Progenitor cell of endocrine pancreas (in vitro differentiated cells): ENCODE data around the gene FGFRL1. TPM values are rescaled to one million over a fixed set of nuclear protein-coding genes. Genes with fewer than 3 reads are reported as not detected.
"Not testable (repeated sequence)": the region's sequence is repeated elsewhere in the genome, so short reads cannot be mapped to it uniquely, and the experiment has no call there.

Experiments used
- DNase-seq: peaks from one replicate; pipeline ENCODE4 v3.0.0; 2021; ENCODE audit warnings: low spot score; ENCODE audit not compliant: unreplicated experiment
- H3K27ac Mint-ChIP-seq: 2 replicates; pipeline ENCODE4 v1.8.0; 2021; ENCODE audit warnings: mild to moderate bottlenecking, moderate library complexity, mixed read lengths
- H3K27me3 Mint-ChIP-seq: 2 replicates; pipeline ENCODE4 v1.8.0; 2021; ENCODE audit warnings: mixed read lengths
- H3K36me3 Mint-ChIP-seq: 2 replicates; pipeline ENCODE4 v1.8.0; 2022; ENCODE audit warnings: mixed read lengths; ENCODE audit not compliant: insufficient read depth
- H3K4me1 Mint-ChIP-seq: 2 replicates; pipeline ENCODE4 v1.8.0; 2021; ENCODE audit warnings: low read depth, mixed read lengths
- H3K4me3 Mint-ChIP-seq: 2 replicates; pipeline ENCODE4 v1.8.0; 2021; ENCODE audit warnings: low read depth, mild to moderate bottlenecking, moderate library complexity, mixed read lengths
- H3K9me3 Mint-ChIP-seq: 2 replicates; pipeline ENCODE4 v1.8.0; 2021; ENCODE audit warnings: low read depth, mixed read lengths
- total RNA-seq: library from RNA; stranded (reverse); gene quantifications from 2 replicates; pipeline ENCODE4 v1.2.1, GENCODE V29; 2021
- TF ChIP-seq, protein P1 (sequence below): fragments of 200-600 bp; sonication (generic); IDR thresholded peaks from one replicate; pipeline ENCODE4 v1.5.0; 2021; ENCODE audit warnings: antibody characterized with exemption, mild to moderate bottlenecking; ENCODE audit not compliant: unreplicated experiment

FGFRL1 gene
- total RNA-seq, 1 donor from 2014 or later: 126 TPM

DNA sequence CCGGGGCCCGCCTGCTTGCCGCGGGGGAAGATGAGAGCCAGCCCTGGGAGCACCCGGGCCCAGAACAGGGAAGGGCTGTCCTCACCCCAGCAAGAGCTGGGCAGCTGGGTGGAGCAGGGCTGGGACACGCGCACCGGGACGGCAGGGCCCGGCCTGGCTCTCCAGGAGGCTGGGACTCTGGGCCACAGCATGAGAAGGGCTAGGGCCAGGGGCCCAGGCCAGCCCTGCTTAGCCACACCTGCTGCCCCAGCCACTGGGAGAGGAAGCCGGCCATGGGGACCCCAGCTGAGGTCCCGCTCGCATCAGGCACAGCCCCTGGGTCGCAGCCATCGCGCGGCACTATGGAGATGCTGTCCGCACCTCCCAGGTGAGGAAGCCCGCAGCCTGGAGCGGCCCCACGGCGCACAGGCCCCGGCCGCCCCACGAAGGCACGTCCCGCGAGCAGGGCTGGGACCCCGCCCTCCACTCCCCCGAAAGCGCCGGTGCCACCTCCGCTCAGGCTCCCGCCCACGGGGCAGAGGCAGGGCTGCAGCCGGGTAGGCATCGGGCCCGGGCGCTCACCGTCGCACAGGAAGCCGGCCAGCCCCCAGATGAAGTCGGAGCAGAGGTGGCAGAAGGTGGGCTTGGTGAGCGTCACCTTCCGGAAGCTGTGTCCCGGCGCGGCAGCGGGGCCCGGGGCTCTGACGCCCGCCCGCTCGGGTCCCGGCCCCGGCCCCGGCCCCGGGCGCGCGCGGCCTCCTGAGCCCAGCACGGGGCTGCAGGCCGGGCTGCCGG is 38.6 kb upstream of the FGFRL1 start:
- TF ChIP-seq, protein P1, sequence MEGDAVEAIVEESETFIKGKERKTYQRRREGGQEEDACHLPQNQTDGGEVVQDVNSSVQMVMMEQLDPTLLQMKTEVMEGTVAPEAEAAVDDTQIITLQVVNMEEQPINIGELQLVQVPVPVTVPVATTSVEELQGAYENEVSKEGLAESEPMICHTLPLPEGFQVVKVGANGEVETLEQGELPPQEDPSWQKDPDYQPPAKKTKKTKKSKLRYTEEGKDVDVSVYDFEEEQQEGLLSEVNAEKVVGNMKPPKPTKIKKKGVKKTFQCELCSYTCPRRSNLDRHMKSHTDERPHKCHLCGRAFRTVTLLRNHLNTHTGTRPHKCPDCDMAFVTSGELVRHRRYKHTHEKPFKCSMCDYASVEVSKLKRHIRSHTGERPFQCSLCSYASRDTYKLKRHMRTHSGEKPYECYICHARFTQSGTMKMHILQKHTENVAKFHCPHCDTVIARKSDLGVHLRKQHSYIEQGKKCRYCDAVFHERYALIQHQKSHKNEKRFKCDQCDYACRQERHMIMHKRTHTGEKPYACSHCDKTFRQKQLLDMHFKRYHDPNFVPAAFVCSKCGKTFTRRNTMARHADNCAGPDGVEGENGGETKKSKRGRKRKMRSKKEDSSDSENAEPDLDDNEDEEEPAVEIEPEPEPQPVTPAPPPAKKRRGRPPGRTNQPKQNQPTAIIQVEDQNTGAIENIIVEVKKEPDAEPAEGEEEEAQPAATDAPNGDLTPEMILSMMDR: no peak
- Mint-ChIP-seq H3K4me3 (peak overlapping the region; percentile 56), H3K27ac (no peak overlapping the region), H3K9me3 (no peaks in the 10 kb centered on the region), H3K36me3 (no peaks in the 10 kb centered on the region), H3K4me1 (no peaks in the 10 kb centered on the region), H3K27me3 (peaks cover 4% of the 10 kb centered on the region)
- no peak for DNase-seq

- TF ChIP-seq, protein P1: no peak
- peak; percentile 78 for DNase-seq
- Mint-ChIP-seq H3K36me3 (no peaks in the 10 kb centered on the region), H3K27me3 (peaks cover 4% of the 10 kb centered on the region), H3K9me3 (no peaks in the 10 kb centered on the region), H3K4me3 (peak within 1 kb of the TSS; percentile 56), H3K4me1 (no peaks in the 10 kb centered on the region), H3K27ac (no peak within 1 kb of the TSS)
Measured at GRCh38 chr4:973431-974397, 37.7 kb upstream of the FGFRL1 start, which contains the start of gene DGKQ. Gene DGKQ, minus strand, starts transcription at chr4:973569. Its CDS starts 87 bp downstream, at chr4:973482.

- TF ChIP-seq, protein P1: no peak
- Mint-ChIP-seq H3K27me3 (peaks cover 4% of the 10 kb centered on the region), H3K36me3 (no peaks in the 10 kb centered on the region), H3K9me3 (no peaks in the 10 kb centered on the region), H3K27ac (no peak overlapping the region), H3K4me3 (no peak overlapping the region), H3K4me1 (no peaks in the 10 kb centered on the region)
- DNase-seq: no peak
Measured at GRCh38 chr4:974668-975067, 36.8 kb upstream of the FGFRL1 start.

DNA sequence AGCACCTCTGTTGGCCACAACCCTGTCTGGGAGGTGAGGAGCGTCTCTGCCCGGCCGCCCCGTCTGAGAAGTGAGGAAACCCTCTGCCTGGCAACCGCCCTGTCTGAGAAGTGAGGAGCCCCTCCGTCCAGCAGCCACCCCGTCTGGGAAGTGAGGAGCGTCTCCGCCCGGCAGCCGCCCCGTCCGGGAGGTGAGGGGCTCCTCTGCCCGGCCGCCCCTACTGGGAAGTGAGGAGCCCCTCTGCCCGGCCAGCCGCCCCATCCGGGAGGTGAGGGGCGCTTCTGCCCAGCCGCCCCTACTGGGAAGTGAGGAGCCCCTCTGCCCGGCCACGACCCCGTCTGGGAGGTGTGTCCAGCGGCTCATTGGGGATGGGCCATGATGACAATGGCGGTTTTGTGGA is 35.4 kb upstream of the FGFRL1 start:
- not testable (repeated sequence) for H3K27me3 Mint-ChIP-seq, H3K4me1 Mint-ChIP-seq, H3K9me3 Mint-ChIP-seq, H3K27ac Mint-ChIP-seq, H3K36me3 Mint-ChIP-seq, H3K4me3 Mint-ChIP-seq, DNase-seq

DNA sequence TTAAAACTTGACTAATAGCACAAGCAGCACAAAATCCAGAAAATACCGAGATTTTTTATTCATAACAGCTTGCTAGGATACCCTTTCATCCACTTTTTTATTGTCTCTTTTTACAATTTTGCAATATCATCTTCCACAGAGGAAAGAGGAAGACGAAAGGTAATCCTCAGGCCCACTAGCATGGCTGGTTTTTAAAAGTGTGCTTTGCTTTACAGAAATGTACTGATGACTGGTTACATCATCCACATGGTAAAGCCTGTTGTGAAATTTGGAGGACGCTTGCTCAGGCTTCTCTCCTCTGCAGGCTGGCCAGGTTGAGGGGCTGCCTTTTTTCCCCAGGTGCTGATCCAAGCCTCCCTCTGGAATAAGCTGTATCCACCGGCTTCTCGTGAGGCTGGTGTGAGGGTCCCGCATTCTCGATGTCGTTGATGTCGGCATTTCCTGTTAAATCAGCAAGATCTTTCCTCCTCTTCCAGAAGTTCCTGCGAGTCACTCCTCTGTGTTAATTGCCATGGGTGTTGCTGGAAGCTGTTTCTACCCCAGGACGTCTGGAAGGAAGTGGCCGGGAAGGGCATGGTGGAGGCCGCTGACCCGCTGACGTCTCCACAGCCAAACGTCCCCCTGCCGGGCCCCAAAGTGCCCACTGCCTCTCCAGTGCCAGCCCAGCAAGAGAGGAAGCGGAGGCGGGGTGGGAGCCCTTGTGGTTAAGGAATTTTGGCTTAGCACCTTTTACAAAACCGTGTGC is 32.3 kb upstream of the FGFRL1 start:
- no peaks in the 10 kb centered on the region for H3K9me3 Mint-ChIP-seq
- no peak overlapping the region for H3K27ac Mint-ChIP-seq
- no peaks in the 10 kb centered on the region for H3K4me1 Mint-ChIP-seq
- no peak overlapping the region for H3K4me3 Mint-ChIP-seq
- DNase-seq: no peak
- TF ChIP-seq, protein P1: no peak
- H3K36me3 Mint-ChIP-seq: no peaks in the 10 kb centered on the region
- peaks cover 3% of the 10 kb centered on the region for H3K27me3 Mint-ChIP-seq
